Measurements from ENCODE around the gene CDC42BPA.
"Not testable (repeated sequence)": the region's sequence is repeated elsewhere in the genome, so short reads cannot be mapped to it uniquely, and the experiment has no call there.

The CDC42BPA gene, protein sequence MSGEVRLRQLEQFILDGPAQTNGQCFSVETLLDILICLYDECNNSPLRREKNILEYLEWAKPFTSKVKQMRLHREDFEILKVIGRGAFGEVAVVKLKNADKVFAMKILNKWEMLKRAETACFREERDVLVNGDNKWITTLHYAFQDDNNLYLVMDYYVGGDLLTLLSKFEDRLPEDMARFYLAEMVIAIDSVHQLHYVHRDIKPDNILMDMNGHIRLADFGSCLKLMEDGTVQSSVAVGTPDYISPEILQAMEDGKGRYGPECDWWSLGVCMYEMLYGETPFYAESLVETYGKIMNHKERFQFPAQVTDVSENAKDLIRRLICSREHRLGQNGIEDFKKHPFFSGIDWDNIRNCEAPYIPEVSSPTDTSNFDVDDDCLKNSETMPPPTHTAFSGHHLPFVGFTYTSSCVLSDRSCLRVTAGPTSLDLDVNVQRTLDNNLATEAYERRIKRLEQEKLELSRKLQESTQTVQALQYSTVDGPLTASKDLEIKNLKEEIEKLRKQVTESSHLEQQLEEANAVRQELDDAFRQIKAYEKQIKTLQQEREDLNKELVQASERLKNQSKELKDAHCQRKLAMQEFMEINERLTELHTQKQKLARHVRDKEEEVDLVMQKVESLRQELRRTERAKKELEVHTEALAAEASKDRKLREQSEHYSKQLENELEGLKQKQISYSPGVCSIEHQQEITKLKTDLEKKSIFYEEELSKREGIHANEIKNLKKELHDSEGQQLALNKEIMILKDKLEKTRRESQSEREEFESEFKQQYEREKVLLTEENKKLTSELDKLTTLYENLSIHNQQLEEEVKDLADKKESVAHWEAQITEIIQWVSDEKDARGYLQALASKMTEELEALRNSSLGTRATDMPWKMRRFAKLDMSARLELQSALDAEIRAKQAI (N-terminal part only)

DNA sequence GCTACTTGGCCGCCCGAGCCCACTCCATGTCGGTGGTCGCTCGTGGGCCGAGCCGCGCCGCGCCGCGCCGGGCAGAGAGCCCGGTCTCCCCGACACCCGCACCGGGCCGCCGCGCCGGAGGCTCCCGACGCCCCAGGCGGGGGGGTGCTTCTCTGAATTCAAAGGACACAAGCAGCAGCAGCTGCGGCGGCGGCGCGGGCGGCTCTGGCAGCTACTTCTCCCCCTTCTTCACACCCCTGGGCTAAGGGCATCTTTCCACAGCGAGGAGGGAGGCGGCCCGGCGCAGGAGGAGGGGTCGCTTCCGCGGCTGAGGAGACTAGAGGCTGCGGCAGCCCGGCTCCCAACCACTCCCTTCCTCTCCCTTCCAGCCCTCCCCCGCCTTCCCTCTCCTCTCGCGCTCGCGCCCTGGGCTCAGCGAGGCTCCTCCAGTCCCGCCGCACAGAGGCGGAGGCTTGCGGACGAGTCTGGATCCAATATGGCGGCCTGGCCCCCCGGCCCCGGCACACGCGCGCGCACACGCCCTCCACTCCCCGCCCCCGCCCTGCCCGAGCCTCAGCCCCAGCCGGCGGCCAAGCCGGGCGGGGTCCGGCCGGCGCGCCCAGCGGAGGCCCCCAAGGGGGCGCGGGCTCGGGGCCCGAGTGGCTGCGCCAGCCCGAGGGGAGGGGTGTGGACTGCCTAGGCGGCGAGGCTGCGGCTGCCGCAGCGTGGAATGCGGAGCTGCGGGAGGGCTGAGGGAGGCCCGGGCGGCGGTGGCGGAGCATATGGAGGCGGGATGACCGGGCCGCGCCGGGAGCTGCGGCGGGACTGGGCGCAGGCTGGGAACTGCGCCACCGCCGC is at the start of gene CDC42BPA:
Gene CDC42BPA, minus strand, starts transcription at position 477 of the 837 bp plus-strand sequence. CDS start 1,310 bp downstream, outside the sequence.
- peak; percentile 95 for DNase-seq

- DNase-seq, result no peak
Measured at GRCh38 chr1:227368009-227368408, 49.7 kb upstream of the CDC42BPA start.

- no peak for DNase-seq
Measured at GRCh38 chr1:227365473-227366431, 47.5 kb upstream of the CDC42BPA start.

GRCh38 chr1:227364657-227365056 is 46.4 kb upstream of the CDC42BPA start:
- no peak for DNase-seq

DNA sequence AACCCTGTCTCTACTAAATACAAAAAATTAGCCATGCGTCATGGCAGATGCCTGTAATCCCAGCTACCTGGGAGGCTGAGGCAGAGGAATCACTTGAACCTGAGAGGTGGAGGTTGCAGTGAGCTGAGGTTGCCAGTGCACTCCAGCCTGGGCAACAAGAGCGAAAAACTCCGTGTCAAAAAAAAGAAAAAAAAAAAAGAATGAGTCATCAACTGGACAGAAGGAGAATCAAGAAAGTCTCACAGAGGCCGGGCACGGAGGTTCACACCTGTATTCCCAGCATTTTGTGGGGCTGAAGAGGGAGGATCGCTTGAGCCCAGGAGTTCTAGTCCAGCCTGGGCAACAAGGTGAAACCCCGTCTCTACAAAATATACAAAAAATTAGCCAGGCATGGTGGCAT is 45.5 kb upstream of the CDC42BPA start:
- no peak for DNase-seq

- no peak for DNase-seq
Measured at GRCh38 chr1:227362039-227362438, 43.7 kb upstream of the CDC42BPA start.

DNA sequence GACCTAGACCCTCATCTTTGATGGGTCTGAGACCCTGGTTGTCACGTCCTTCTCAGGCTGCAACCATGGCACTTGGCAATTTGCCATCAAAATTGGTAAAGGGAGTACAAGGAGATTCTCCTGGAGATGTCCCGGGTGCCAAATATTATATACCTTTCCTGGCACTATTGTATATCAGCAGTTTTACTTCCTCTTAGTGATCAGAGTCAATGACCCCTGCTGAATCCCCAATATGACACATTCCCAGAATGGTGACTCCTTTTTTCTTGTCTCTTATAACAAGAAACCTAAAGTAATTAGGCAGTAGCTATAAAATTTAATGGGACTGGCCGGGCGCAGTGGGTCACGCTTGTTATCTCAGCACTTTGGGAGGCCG is 39.6 kb upstream of the CDC42BPA start:
- DNase-seq, result no peak

DNA sequence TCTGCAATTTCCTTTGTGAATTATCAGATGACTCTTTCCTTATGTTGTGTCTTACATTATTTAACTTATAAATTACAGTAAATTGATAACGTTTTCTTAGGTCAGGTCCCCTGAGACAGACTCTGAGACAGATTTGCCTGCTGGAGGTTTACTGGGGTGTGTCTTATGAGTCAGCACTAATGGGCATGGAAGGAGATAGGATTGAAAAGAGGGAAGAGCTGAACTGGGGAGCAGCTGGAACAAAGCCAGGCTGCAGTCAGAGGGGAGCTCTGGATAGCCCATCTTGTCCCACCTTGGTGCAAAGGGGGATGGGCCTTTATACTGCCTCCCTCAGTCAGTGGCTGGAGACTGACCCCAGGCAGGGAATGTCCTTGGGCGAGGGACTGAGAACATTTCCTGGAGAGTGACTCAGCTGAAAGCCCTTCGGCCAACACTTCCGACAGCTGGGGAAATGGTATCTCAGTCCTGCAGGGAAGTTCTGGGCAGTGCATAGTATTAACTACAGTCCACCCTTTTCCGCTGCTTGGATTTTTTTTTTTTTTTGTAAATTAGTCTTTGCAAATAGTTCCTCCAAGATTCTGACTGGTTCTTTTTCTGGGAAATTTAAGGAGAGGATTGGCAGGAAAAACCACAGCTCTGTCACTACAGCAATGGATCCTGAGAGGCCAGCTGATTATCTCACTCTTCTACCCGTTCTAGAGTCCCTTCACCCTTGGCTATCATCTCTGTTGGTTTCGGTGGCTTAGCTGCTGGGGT is 39.1 kb upstream of the CDC42BPA start:
- DNase-seq, result peak; percentile 77

DNA sequence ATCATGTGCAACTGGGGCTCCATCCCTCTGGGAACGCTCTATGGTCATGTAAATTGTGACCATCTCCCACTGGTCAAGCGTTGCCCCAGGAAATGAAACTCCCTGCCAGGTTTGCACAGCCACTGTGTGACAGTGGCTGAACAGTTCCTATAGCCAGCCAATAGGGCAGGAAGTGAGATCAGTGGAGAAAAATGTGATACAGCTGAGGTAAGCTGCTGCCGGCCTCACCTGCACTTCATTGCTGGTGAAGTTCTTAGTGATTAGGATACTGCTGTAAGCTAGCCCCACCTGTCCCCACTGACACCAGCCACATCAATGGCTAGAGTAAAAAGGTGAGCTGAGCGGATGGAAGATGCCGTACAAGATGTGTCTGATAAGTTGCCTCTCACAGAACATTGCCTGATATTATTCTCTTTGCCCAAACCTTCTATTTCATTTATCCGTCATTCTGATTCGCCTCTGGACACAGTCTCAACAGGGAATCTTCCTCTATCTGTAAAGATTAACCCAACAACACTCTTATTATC is 38.4 kb upstream of the CDC42BPA start:
- DNase-seq, result no peak

DNA sequence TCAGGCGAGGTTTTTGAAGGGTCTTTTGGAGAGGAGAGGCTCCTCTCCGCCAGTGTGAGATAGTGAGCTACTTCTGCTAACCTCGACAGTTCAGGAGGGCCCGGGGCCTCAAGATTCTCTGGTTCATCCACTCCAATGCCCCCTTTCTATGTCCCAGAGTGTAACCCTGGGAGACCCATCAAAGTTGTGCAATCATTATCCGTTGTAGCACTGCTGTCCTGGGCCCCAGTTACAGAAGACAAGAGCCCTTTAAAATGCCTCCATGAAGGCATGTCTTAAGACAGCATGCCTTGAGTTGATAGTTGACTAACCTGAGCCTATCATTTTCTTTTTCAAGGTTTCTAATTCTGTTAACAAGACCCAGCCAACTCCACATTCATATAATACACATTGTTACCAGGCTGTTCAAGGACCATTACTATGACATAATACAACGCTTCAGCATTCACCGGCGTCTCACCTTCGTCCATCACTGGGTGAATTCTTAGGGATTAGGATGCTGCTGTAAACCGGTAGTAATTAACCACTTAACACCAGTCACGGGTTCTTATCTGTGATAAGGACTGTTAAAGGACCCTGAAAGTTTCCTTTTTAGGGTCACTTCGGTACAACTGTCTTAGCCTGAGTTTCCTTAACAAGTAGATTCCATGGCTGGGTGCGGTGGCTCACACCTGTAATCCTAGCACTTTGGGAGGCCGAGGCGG is 37.4 kb upstream of the CDC42BPA start:
- DNase-seq, result no peak

GRCh38 chr1:227353186-227353585 is 34.9 kb upstream of the CDC42BPA start:
- DNase-seq, result no peak

GRCh38 chr1:227352164-227352563 is 33.9 kb upstream of the CDC42BPA start:
- DNase-seq, result not testable (repeated sequence)

GRCh38 chr1:227351443-227351842 is 33.2 kb upstream of the CDC42BPA start:
- DNase-seq, result peak; percentile 30

- no peak for DNase-seq
Measured at GRCh38 chr1:227349967-227350366, 31.7 kb upstream of the CDC42BPA start.

DNA sequence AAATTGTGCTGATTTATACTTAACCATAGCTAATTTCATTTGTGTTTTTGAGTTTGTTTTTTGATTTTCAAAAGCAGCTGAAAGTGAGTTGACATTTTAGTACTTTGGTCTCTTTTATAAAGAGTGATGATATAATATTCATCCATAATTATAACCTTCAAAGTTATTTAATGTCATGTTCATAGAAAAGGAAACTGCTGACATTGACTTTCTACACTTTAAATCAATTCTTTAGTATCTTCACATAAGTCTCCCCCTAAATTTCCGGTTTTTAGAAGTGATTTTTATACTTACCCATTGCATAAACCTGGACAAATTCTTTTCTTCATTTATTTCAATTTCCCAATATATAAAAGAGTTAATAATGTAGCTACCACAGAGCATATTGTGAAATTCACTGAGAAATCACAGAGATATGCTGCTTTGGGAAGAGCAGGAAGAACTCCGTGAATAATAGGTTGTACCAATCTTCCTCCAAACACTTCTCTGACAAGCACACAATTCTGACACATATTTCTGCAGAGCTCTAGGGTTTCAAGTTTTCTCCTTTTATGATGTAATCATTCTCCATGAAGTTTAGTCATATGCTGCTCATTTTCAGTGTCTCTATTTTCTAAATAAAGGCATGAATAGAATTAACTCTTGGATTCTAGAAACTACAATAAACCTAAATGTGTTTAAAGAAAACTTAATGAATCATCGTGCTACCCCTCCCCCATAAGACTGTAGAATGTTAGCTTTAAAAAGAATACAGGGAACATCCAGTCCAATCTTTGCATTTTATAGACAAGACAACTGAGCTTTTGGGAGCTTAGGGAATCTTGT is 25.6 kb upstream of the CDC42BPA start:
- no peak for DNase-seq

GRCh38 chr1:227343206-227343605 is 24.9 kb upstream of the CDC42BPA start:
- DNase-seq, result no peak

- no peak for DNase-seq
Measured at GRCh38 chr1:227342075-227342829, 24.0 kb upstream of the CDC42BPA start.

- DNase-seq, result not testable (repeated sequence)
Measured at GRCh38 chr1:227336136-227336535, 17.8 kb upstream of the CDC42BPA start.

Data from right hindlimb (tissue), 1 donor.